Measurements from ENCODE around the gene ZNF592.

GRCh38 chr15:84816694-84817465 is 68.5 kb downstream of the ZNF592 start, which contains the start of gene ALPK3:
- TF ChIP-seq CBX2 (IDR thresholded peaks at IDR 0.05; ENCODE audit: low read depth, low read length), result no peak
- TF ChIP-seq CBX2 (CRISPR knock-in tag; IDR thresholded peaks at IDR 0.05; ENCODE audit: low read depth), result no peak
- TF ChIP-seq TFAP4 (IDR thresholded peaks at IDR 0.05; ENCODE audit: borderline replicate concordance, low read depth), result no peak
- no peak for TF ChIP-seq NR0B2 (CRISPR knock-in tag; IDR thresholded peaks at IDR 0.05)
- TF ChIP-seq CTCF (CRISPR knock-in tag; IDR thresholded peaks at IDR 0.05), result no peak
- TF ChIP-seq FOSL1 (CRISPR knock-in tag; IDR thresholded peaks at IDR 0.05; ENCODE audit: borderline replicate concordance), result no peak
- TF ChIP-seq MAFK (conservative IDR thresholded peaks at IDR 0.05 in 1 of 2, IDR thresholded peaks at IDR 0.05 in 1 of 2; ENCODE audit: low read length in 2 of 2), result no peak
- TF ChIP-seq RFX1 (IDR thresholded peaks at IDR 0.05), result no peak
- TF ChIP-seq, protein P1, sequence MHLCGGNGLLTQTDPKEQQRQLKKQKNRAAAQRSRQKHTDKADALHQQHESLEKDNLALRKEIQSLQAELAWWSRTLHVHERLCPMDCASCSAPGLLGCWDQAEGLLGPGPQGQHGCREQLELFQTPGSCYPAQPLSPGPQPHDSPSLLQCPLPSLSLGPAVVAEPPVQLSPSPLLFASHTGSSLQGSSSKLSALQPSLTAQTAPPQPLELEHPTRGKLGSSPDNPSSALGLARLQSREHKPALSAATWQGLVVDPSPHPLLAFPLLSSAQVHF (CRISPR knock-in tag; IDR thresholded peaks at IDR 0.05), result no peak
- TF ChIP-seq HCFC1 (IDR thresholded peaks at IDR 0.05; ENCODE audit: low read depth, low read length), result no peak
- no peak for TF ChIP-seq ZNF446 (CRISPR knock-in tag; IDR thresholded peaks at IDR 0.05)
- no peak for TF ChIP-seq BHLHE40 (IDR thresholded peaks at IDR 0.05; ENCODE audit: low read length)
- TF ChIP-seq, protein P2, sequence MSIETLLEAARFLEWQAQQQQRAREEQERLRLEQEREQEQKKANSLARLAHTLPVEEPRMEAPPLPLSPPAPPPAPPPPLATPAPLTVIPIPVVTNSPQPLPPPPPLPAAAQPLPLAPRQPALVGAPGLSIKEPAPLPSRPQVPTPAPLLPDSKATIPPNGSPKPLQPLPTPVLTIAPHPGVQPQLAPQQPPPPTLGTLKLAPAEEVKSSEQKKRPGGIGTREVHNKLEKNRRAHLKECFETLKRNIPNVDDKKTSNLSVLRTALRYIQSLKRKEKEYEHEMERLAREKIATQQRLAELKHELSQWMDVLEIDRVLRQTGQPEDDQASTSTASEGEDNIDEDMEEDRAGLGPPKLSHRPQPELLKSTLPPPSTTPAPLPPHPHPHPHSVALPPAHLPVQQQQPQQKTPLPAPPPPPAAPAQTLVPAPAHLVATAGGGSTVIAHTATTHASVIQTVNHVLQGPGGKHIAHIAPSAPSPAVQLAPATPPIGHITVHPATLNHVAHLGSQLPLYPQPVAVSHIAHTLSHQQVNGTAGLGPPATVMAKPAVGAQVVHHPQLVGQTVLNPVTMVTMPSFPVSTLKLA (IDR thresholded peaks at IDR 0.05), result no peak
- TF ChIP-seq ERF (CRISPR knock-in tag; IDR thresholded peaks at IDR 0.05), result no peak
